GM12878 (cell line): ENCODE data around the gene LRRC75A. TPM values are rescaled to one million over a fixed set of nuclear protein-coding genes. Genes with fewer than 3 reads are reported as not detected.

ENCODE experiments used
- ATAC-seq: fragments of 200-7000 bp; cut with Tn5 transposase; 3 replicates; pipeline ENCODE4 v1.9.1; 2020; ENCODE audit warnings: mild to moderate bottlenecking, moderate library complexity
- BruUV-seq: library from RNA; stranded (reverse); fragments of 400-500 nt; replicated peaks from 2 replicates; lab custom pipeline; 2021; lab: Mats Ljungman, UMichigan
- CTCF ChIA-PET: fragments of 300-600 bp; sonication (Branson Sonifier 250); formaldehyde crosslinking; extraction: SDS; loops from one replicate; lab custom pipeline; 2021; ENCODE audit warnings: inconsistent platforms; lab: Yijun Ruan, JAX
- POLR2A ChIA-PET: fragments of 350-600 bp; formaldehyde crosslinking; extraction: SDS; loops from one replicate; lab custom pipeline; 2021; ENCODE audit warnings: inconsistent platforms; lab: Charles Lee
- RAD21 ChIA-PET: fragments of 300-600 bp; sonication (Branson Sonifier 250); formaldehyde crosslinking; loops from one replicate; lab custom pipeline; 2023; ENCODE audit warnings: antibody characterized with exemption; ENCODE audit not compliant: unreplicated experiment; lab: Charles Lee
- SMC1A ChIA-PET: fragments of 300-600 bp; sonication (Branson Sonifier 250); formaldehyde crosslinking; loops from one replicate; lab custom pipeline; 2023; ENCODE audit not compliant: unreplicated experiment, uncharacterized antibody; lab: Charles Lee
- DNase-seq: peaks from one replicate; pipeline ENCODE4 v3.0.0-alpha.2; 2011; ENCODE audit warnings: low read depth, low spot score
- FAIRE-seq: peaks from 3 replicates; lab custom pipeline; 2011; peaks lifted over from hg19 to GRCh38; lab: Jason Lieb, UNC
- H2AFZ ChIP-seq: 2 replicates; pipeline ENCODE4 v1.6.0; 2011; ENCODE audit warnings: low read depth, low read length, control low read depth; ENCODE audit not compliant: control insufficient read depth
- H3K27ac ChIP-seq: 2 replicates; pipeline ENCODE4 v1.5.1; 2011; ENCODE audit warnings: control low read depth; ENCODE audit not compliant: control insufficient read depth, insufficient read depth
- H3K27me3 ChIP-seq, 2 experiments: replicated peaks in 1 of 2; 2 replicates each; pipeline versions ENCODE4 v1.6.0 to v1.6.1; 2011; ENCODE audit warnings: low read length in 1 of 2; ENCODE audit not compliant: control insufficient read depth in 2 of 2, insufficient read depth in 2 of 2
- H3K36me3 ChIP-seq, 2 experiments: 2 replicates each; pipeline ENCODE4 v1.5.1; 2011; ENCODE audit warnings: low read length in 1 of 2; ENCODE audit not compliant: control insufficient read depth in 2 of 2, insufficient read depth in 2 of 2
- H3K4me1 ChIP-seq: 2 replicates; pipeline ENCODE4 v1.6.1; 2011; ENCODE audit warnings: mild to moderate bottlenecking, low read length, moderate library complexity, mixed read lengths; ENCODE audit not compliant: control insufficient read depth, insufficient read depth
- H3K4me2 ChIP-seq: 2 replicates; pipeline ENCODE4 v1.6.0; 2011; ENCODE audit warnings: control low read depth; ENCODE audit not compliant: control insufficient read depth, insufficient read depth
- H3K4me3 ChIP-seq: fragments of 200-600 bp; sonication (generic); 2 replicates; pipeline ENCODE4 v1.5.1; 2016
- H3K79me2 ChIP-seq: 2 replicates; pipeline ENCODE4 v1.6.0; 2011; ENCODE audit warnings: low read length; ENCODE audit not compliant: control insufficient read depth, insufficient read depth
- H3K9ac ChIP-seq: 2 replicates; pipeline ENCODE4 v1.8.0; 2011; ENCODE audit warnings: low read length, control low read depth, mixed read lengths; ENCODE audit not compliant: control insufficient read depth, insufficient read depth
- H3K9me3 ChIP-seq: replicated peaks from 3 replicates; pipeline ENCODE4 v1.5.1; 2011; ENCODE audit warnings: mild to moderate bottlenecking, low read length; ENCODE audit not compliant: control insufficient read depth, insufficient read depth
- H4K20me1 ChIP-seq: 2 replicates; pipeline ENCODE4 v1.6.0; 2011; ENCODE audit not compliant: control insufficient read depth, insufficient read depth
- CHD2 ChIP-seq: IDR thresholded peaks from 2 replicates; pipeline ENCODE4 v1.6.1; 2011; ENCODE audit warnings: low read depth, low read length, improper control_type of control experiment, borderline replicate concordance
- E2F4 ChIP-seq: IDR thresholded peaks from 2 replicates; pipeline ENCODE4 v1.6.1; 2012; ENCODE audit warnings: low read depth, low read length, improper control_type of control experiment
- EGR1 ChIP-seq, 2 experiments: IDR thresholded peaks; 1 replicate in 1 of 2; 2 replicates in 1 of 2; pipeline ENCODE4 v1.6.1; 2011 to 2012; ENCODE audit warnings: low read depth in 2 of 2, low read length in 2 of 2, borderline replicate concordance in 1 of 2, mild to moderate bottlenecking in 1 of 2, moderate library complexity in 1 of 2
- EP300 ChIP-seq, 2 experiments: fragments of 150-350 bp in 1 of 2; IDR thresholded peaks; 2 replicates each; pipeline ENCODE4 v1.6.1; 2011 to 2012; ENCODE audit warnings: low read depth in 2 of 2, low read length in 2 of 2, borderline replicate concordance in 1 of 2, improper control_type of control experiment in 1 of 2, inconsistent platforms in 1 of 2; ENCODE audit not compliant: control insufficient read depth in 1 of 2
- FOS ChIP-seq: IDR thresholded peaks from 3 replicates; pipeline ENCODE4 v1.6.1; 2011; ENCODE audit warnings: borderline replicate concordance; ENCODE audit not compliant: insufficient read length; ENCODE audit errors: extremely low read depth
- FOXK2 ChIP-seq: fragments of 450-650 bp; IDR thresholded peaks from 2 replicates; pipeline ENCODE4 v1.6.1; 2017; ENCODE audit warnings: mild to moderate bottlenecking, moderate library complexity
- IKZF1 ChIP-seq: fragments of 450-650 bp; conservative IDR thresholded peaks from 2 replicates; pipeline ENCODE4 v1.6.1; 2017; ENCODE audit warnings: antibody characterized with exemption, mild to moderate bottlenecking
- IRF3 ChIP-seq: fragments of 450-650 bp; IDR thresholded peaks from 2 replicates; pipeline ENCODE4 v1.6.1; 2014; ENCODE audit warnings: mild to moderate bottlenecking
- KDM1A ChIP-seq: fragments of 200-600 bp; sonication (generic); IDR thresholded peaks from 2 replicates; pipeline ENCODE4 v1.6.1; 2016; ENCODE audit warnings: borderline replicate concordance
- KLF5 ChIP-seq: fragments of 450-650 bp; IDR thresholded peaks from 2 replicates; pipeline ENCODE4 v1.6.1; 2014; ENCODE audit warnings: mild to moderate bottlenecking; ENCODE audit not compliant: partially characterized antibody
- PAX8 ChIP-seq: fragments of 450-650 bp; IDR thresholded peaks from 2 replicates; pipeline ENCODE4 v1.6.1; 2017; ENCODE audit warnings: mild to moderate bottlenecking, moderate library complexity
- SMARCA5 ChIP-seq: fragments of 450-650 bp; IDR thresholded peaks from 2 replicates; pipeline ENCODE4 v1.6.1; 2017; ENCODE audit warnings: mild to moderate bottlenecking
- SPI1 ChIP-seq: IDR thresholded peaks from 2 replicates; pipeline ENCODE4 v1.6.1; 2011; ENCODE audit warnings: low read depth, mild to moderate bottlenecking, low read length, moderate library complexity, borderline replicate concordance; ENCODE audit not compliant: insufficient read depth
- TBL1XR1 ChIP-seq: IDR thresholded peaks from 2 replicates; pipeline ENCODE4 v1.6.1; 2012; ENCODE audit warnings: low read depth, low read length, improper control_type of control experiment
- ZBTB40 ChIP-seq: fragments of 450-650 bp; IDR thresholded peaks from 2 replicates; pipeline ENCODE4 v1.6.1; 2016; ENCODE audit warnings: mild to moderate bottlenecking, moderate library complexity, borderline replicate concordance
- ZNF274 ChIP-seq: IDR thresholded peaks from one replicate; pipeline ENCODE4 v1.8.0; 2011; ENCODE audit not compliant: insufficient read length, insufficient read depth
- WGBS: methylation state at CpG from one replicate; pipeline ENCODE4 v1.1.6; 2016; ENCODE audit warnings: low lambda C conversion rate; ENCODE audit not compliant: insufficient replicate concordance, insufficient coverage; ENCODE audit errors: missing lambda C conversion rate; 5-methylcytosine and 5-hydroxymethylcytosine counted together
- in situ Hi-C: fragments of 300-500 bp; cut with MboI; formaldehyde crosslinking; loops from 9 replicates; pipeline ENCODE4 v1.14.3; 2018; ENCODE audit warnings: mixed read lengths
- intact Hi-C: fragments of 100-400 bp; cut with micrococcal nuclease; formaldehyde crosslinking; loops from one replicate; pipeline ENCODE4 v1.14.2; 2022; ENCODE audit not compliant: unreplicated experiment
- polyA plus RNA-seq, 11 experiments: library from polyadenylated mRNA; depleted of rRNA in 4 of 11; unstranded in 6 of 11; stranded (reverse) in 5 of 11; fragments of >200 nt; fragmentation: Nextera tagmentation in 4 of 11; fragmentation: Illumina TruSeq in 1 of 11; extraction: Ambion mirVana in 4 of 11; extraction: Trizol in 1 of 11; gene quantifications; 1 replicate in 1 of 11; 2 replicates in 10 of 11; pipeline versions ENCODE4 v1.2.1 to v1.2.3, GENCODE V29; 2011 to 2016; ENCODE audit warnings: inconsistent platforms in 2 of 11, missing spikeins in 2 of 11, low read depth in 1 of 11
- total RNA-seq, 4 experiments: library from RNA; depleted of rRNA in 3 of 4; stranded (reverse); fragments of >200 nt in 3 of 4; fragmentation: Illumina TruSeq in 1 of 4; extraction: Trizol in 1 of 4; gene quantifications; 2 replicates each; pipeline versions ENCODE4 v1.2.1 to v1.2.3, GENCODE V29; 2013 to 2021

Gene LRRC75A
- total and polyA plus RNA-seq, 10 of the 15 experiments (the other 5 are each of a cell fraction or from before 2014, with no cell fraction given) = 0.01 to 1.3 (median 0.09) TPM; not detected in 2

GRCh38 chr17:16483021-16483645 is 8.9 kb downstream of the LRRC75A start:
- Histone ChIP-seq H3K27me3 (peaks cover 0 to 3% of the 10 kb centered on the region in 2 experiments; a peak in 2 of 4 replicates), H3K9ac (no peak overlapping the region), H3K4me3 (no peak overlapping the region), H3K9me3 (no peaks in the 10 kb centered on the region), H4K20me1 (no peaks in the 10 kb centered on the region), H2AFZ (no peak overlapping the region), H3K36me3 (no peaks in the 10 kb centered on the region), H3K4me2 (no peak overlapping the region), H3K4me1 (no peaks in the 10 kb centered on the region), H3K27ac (no peak overlapping the region), H3K79me2 (no peaks in the 10 kb centered on the region)
- intact Hi-C loops = no loop called here
- BruUV-seq = no TSS peak
- DNase-seq (no peak), ATAC-seq (no peak), FAIRE-seq (no peak)
- ChIA-PET RAD21 (no interaction called here), POLR2A (no interaction called here), CTCF (no interaction called here), SMC1A (no interaction called here)
- TF ChIP-seq ZBTB40 = no peak
- TF ChIP-seq E2F4 = no peak
- no peak for TF ChIP-seq SPI1
- TF ChIP-seq PAX8 = no peak
- TF ChIP-seq ZNF274 = no peak
- no peak for TF ChIP-seq KLF5
- no peak for TF ChIP-seq SMARCA5
- no peak for TF ChIP-seq IKZF1
- no peak for TF ChIP-seq FOXK2
- no peak for TF ChIP-seq EP300 (IDR thresholded peaks at IDR 0.05; ENCODE audit: borderline replicate concordance in 1 of 2, control insufficient read depth in 1 of 2, low read depth in 2 of 2, low read length in 2 of 2)
- no peak for TF ChIP-seq TBL1XR1
- TF ChIP-seq EGR1 (IDR thresholded peaks at IDR 0.05; ENCODE audit: borderline replicate concordance in 1 of 2, low read depth in 2 of 2, low read length in 2 of 2) = no peak
- TF ChIP-seq IRF3 = no peak
- TF ChIP-seq FOS = no peak
- TF ChIP-seq CHD2 = no peak
- no peak for TF ChIP-seq KDM1A
- in situ Hi-C loops = no loop called here
- 27% methylated on average over 8 of the region's 8 CpGs for WGBS
